Left cardiac atrium (tissue), 4 donors: Measurements from ENCODE around the gene ARHGAP5. TPM values are rescaled to one million over a fixed set of nuclear protein-coding genes. Genes with fewer than 3 reads are reported as not detected.
"Not testable (repeated sequence)": the region's sequence is repeated elsewhere in the genome, so short reads cannot be mapped to it uniquely, and the experiment has no call there.

ENCODE experiments used
- ATAC-seq, 2 donors: fragments of 200-7000 bp; cut with Tn5 transposase; one replicate each; pipeline ENCODE4 v1.9.1; 2020; ENCODE audit warnings: mild to moderate bottlenecking in 2 of 2, moderate library complexity in 2 of 2
- DNase-seq: peaks from one replicate; pipeline ENCODE4 v3.0.0-alpha.2; 2020
- intact Hi-C, 2 donors: fragments of 100-400 bp; cut with DNase I; formaldehyde crosslinking; loops; one replicate each; pipeline versions ENCODE4 v1.14.1 to v1.15.1; 2022 to 2023
- total RNA-seq, 2 donors: library from RNA; stranded (reverse); fragmentation: NEBNext Ultra II Directional; extraction: Animal tissue kit (Norgen Biotek cat#: 25700); gene quantifications; one replicate each; pipeline ENCODE4 v1.2.1, GENCODE V29; 2021
- donor health status: DM: no; HTN: yes; CAD: no.
- donor health status: DM: no; HTN: yes; CAD: no; lungs with severe emphysema.
- donor health status: DM: yes; HTN: yes; CAD: no.
- donor health status: Dilated cardiomyopathy.

ARHGAP5 gene
- total RNA-seq, 2 donors from 2014 or later = 168 to 181 TPM

DNA sequence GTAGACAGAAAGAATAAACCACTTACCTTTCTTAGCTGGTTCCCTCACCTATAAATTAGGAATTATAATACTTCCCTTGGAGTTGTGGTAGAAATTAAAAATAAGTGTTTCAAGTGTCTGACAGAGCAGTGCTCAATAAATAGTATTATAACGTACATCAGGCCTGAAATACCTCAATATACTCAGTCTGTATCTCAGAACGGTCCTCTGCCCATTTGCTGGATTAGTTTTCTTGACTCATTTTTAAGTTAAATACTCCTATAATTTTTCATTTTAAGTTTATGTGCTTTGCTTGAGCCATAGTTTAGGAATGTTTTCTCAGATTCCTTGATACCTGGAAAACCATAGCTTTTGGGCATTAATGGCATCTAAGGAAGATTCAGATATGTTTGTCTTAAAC is 22.4 kb downstream of the ARHGAP5 start:
- intact Hi-C loops = no loop called here
- ATAC-seq (no peak), DNase-seq (no peak)

DNA sequence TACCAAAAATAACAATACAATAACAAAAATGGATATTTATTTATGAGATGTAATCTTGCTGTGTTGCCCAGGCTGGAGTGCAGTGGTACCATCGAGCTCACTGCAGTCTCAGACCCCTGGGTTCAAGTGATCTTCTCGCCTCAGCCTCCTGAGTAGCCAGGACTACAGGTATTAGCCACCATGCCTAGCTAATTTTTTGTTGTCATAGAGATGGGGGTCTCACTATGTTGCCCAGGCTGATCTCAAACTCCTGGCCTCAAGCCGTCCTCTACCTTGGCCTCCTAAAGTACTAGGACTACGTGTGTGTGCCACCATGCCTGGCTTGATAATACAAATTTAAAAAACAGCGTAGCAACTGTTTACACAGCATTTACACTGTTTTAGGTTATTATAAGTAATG is 23.1 kb downstream of the ARHGAP5 start:
- no peak for DNase-seq
- intact Hi-C loops = no loop called here
- ATAC-seq = no peak

DNA sequence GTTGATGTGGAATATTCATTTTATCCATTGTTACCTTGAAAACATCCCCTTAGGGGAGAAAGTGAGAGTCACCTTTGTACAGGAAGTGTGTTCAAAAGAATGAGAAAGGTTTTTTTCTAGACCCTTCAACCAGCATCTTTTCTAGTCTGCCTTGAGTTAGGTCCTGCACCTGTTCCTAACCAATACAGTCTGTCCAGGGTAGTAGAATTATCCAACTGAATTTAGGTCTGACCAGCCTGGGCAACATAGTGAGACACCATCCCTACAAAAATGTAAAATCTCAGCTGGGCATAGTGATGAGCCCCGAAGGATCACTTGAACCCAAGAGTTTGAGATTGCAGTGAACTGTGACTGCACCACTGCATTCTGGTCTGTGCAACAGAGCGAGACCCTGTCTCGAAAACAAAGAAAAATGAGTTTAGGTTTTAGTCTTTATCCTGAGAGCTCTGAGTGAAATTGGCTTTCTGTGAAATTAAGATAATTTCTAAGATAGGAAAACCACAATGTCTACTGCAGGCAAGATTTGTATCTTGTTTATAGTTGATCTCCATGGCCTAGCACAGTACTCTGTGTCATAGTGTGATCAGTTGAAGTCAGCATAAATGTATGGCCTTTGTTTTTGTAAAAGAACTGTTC is 25.2 kb downstream of the ARHGAP5 start:
- no peak for DNase-seq
- no peak for ATAC-seq

DNA sequence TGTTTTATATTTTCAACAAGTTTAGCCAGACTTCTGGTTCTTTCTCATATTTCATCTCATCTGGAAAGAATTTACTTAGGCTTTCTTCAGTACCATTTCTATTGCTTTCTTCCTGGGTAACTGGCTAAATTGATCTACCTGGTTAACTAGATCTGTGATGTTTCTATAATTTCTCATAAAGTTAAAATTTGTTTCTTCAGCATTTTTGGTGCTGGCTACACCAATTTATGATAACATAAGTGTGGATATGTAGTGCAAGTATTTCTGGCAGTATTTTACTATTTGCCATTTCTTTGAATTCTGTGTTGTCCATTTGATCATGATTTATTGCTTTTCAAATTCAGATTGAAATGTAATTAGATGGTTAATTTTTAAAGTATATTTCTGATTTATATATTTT is 25.9 kb downstream of the ARHGAP5 start:
- intact Hi-C loops = no loop called here
- ATAC-seq (no peak), DNase-seq (no peak)

More for the DNA sequence above, 25.2 kb downstream of the ARHGAP5 start:
- intact Hi-C loops = no loop called here

DNA sequence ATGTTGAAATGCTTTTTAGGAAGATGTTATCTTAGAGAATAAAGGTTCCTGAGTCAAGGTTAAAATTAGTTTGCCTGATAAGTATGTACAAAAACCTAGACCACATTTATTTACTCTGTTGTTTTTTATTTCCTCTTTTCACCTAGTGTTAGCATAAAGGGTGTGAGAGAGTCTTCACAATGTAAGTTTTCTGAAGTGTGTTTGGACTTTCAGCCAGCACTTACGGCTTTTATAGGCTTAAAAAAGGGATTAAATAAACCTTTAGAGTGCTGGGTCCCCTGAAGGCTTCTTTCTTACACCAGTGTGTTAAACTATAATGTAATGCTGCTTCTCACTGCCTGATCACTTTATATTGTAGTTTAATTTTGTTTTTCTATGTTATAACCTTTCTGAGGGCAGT is 27.2 kb downstream of the ARHGAP5 start:
- ATAC-seq (no peak), DNase-seq (no peak)
- intact Hi-C loops = no loop called here

DNA sequence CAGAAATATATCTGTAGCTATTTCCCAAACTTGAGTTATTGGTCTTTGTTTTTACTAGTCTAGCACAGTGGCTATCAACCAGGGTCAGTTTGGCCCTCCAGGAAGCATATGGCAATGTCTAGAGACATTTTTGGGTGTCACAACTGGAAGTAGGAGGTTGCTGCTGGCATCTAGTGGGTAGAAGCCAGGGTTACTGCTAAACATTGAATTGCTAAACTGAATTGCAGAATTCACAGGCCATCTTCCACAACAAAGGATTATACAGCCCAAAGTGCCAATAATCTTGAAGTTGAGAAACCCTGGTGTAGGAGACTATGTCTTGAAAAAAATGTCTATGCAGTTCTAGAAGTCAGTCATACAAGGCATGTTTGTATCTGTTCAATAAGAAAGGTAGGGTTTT is 27.7 kb downstream of the ARHGAP5 start:
- peak in 1 of 2 donors; percentile 61 for ATAC-seq
- no peak for DNase-seq
- intact Hi-C loops = no loop called here

DNA sequence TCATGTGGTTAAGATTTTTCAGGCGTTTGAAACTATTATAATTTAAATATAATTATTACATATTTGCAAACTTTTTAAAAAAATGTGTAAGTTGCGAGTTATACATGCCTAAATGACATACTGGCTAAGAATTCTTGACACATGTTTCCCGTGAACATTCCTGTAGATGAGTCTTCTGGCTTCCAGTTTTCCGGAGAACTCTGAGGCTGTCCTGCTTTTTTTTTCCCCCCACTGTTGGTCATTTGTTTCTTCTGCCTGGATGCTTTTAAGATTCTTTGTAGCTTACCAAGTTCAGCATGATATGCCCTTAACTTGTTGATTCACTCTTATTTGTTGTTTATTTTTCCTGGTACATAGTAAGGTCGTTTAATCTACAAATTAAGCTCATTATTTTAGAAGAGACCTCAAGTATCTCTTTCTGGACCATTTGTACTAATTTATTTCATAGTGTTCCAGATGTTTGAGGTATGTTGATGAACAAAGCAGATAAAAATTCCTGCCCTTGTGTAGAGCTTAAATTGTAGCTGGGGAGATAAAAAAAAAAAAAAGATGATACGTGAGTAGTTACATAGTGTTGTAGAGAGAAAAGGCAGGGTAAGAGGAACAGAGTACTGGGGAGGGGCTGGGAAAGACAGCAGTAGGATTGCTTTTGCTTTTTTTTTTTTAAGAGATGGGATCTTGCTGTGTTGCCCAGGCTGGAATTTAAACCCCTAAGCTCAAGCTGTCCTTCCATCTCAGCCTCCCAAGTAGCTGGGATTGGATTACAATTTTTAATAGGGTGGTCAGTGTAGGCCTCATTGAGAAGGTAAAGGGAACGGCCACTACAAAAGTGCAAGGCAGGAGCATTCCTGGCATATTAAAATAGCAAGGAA is 32.8 kb downstream of the ARHGAP5 start:
- intact Hi-C loops = no loop called here
- ATAC-seq (no peak), DNase-seq (no peak)

DNA sequence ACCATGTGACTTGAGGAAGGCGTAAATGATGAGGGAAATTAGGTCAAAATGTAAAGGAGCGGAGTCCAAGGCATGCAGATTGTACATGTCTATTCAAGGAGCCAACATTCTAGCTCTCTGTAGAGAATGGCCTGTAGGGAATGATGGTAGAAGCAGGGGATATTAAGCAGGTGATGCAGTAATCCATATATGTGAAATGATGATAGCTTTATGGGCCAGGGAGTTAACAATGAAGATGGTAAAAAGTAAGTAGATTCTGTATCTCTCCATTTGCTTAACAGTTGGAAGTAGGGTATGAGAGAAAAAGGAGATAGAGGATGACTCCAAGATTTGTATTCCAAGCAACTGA is 33.4 kb downstream of the ARHGAP5 start:
- no peak for DNase-seq
- intact Hi-C loops = no loop called here
- no peak for ATAC-seq

DNA sequence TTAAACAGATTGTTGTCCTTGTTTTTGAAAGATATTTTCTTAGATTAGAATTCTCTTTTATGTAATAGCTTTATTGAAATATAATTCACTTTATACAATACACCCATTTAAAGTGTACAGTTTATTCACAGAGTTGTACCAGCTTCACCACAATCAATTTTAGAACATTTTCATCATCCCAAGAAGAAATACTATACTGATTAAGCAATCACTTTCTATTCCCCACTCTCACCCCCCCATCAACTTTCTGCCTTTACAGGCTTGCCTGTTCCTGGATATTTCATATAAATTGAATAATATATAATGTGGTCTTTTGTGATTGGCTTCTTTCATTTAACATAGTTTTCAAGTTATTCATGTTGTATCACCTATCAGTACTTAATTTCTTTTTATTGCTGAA is 44.4 kb downstream of the ARHGAP5 start:
- ATAC-seq (no peak), DNase-seq (no peak)
- intact Hi-C loops = no loop called here

DNA sequence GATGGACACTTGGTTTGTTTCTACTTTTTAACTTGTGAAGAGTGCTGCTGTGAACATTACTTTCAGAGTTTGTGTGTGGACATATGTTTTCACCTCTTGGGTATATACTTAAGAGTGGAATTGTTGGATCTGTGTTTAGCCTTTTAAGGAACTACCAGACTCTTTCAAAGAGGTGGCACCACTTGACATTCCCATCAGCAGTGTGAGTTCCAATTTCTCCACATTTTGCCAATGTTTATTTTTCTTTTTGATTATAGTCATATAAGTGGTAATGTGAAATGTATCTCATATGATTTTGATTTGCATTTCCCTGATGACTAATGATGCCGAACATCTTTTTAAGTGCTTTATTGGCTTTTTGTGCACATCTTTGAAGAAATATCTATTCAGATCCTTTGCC is 44.8 kb downstream of the ARHGAP5 start:
- DNase-seq = no peak
- ATAC-seq = no peak

DNA sequence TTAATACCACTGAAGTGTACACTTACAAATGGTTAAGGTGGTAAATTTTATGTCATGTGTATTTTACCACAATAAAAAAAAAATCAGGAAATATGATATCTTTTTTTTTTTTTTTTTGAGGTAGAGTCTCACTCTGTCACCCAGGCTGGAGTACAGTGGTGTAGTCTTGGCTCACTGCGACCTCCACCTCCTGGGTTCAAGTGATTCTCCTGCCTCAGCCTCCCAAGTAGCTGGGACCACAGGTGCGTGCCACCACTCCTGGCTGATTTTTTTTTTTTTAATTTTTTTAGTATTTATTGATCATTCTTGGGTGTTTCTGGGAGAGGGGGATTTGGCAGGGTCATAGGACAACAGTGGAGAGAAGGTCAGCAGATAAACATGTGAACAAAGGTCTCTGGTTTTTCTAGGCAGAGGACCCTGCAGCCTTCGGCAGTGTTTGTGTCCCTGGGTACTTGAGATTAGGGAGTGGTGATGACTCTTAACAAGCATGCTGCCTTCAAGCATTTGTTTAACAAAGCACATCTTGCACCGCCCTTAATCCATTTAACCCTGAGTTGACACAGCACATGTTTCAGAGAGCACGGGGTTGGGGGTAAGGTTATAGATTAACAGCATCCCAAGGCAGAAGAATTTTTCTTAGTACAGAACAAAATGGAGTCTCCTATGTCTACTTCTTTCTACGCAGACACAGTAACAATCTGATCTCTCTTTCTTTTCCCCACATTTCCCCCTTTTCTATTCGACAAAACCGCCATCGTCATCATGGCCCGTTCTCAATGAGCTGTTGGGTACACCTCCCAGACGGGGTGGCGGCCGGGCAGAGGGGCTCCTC is 50.0 kb downstream of the ARHGAP5 start:
- DNase-seq, intact Hi-C loops, ATAC-seq: not testable (repeated sequence)

More for the DNA sequence above, 44.8 kb downstream of the ARHGAP5 start:
- intact Hi-C loops = no loop called here

DNA sequence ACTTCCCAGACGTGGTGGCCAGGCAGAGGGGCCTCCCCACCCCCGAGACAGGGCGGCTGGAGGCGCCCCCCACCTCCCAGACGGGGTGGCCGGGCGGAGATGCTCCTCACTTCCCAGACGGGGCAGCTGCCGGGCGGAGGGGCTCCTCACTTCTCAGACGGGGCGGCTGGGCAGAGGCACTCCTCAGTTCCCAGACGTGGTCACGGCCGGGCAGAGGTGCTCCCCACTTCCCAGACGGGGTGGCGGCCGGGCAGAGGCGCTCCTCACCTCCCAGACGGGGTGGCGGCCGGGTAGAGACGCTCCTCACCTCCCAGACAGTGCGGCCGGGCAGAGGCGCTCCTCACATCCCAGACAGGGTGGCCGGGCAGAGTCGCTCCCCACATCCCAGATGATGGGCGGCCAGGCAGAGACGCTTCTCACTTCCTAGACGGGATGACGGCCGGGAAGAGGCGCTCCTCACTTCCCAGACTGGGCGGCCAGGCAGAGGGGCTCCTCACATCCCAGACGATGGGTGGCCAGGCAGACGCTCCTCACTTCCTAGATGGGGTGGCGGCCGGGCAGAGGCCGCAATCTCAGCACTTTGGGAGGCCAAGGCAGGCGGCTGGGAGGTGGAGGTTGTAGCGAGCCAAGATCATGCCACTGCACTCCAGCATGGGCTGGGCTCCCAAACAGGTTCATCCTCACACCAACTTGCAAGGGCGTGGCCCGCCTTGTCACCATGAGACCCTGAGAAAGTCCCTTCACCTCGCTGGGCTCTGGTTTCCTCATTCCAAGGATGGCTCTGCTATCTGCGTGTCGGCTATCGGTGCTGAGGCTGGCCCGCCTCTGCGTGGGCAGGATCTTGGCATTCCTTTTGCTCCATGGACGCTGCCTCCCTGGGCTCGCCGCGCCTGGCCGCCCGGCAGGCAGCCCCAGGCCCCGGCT is 50.9 kb downstream of the ARHGAP5 start:
- ATAC-seq = peak in 1 of 2 donors; percentile 22
- intact Hi-C loops, DNase-seq: not testable (repeated sequence)

DNA sequence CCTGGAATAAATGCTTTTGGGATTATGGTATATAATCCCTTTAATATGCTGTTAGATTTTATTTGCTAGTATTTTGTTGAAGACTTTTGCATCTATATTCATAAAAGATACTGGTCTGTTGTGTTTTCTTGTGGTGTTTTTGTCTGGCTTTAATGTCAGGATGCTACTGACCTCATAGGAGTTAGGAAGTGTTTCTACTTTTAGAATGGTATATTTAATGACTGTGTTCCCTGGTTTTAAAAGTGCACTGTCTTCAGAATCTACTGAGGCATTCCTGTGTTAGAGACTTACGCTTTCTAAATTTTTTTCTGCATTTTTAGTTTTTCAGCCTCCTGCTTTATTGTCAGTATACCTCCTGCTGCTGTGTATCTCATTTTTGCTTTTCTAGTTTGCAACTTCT is 51.6 kb downstream of the ARHGAP5 start:
- no peak for DNase-seq
- peak in 1 of 2 donors; percentile 23 for ATAC-seq
- intact Hi-C loops = no loop called here

DNA sequence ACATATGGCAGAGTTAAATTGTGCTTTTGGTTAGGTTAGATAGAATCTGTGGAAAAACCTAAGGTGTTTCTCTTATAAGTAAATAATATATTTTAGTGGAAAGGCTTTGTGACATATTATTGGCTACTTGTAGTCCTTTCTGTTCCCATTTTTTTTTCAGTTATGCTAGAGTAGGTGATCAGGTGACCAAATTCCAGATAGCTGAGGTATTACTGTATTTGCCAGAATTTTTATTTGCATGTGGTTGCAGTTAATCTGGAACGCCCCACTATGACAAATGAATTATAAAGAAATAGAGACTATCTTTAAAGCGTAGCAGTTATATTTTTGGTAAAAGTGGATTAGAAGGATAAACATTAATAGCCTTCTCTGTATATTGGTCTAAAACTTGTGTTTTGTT is 52.0 kb downstream of the ARHGAP5 start:
- intact Hi-C loops = no loop called here
- no peak for DNase-seq
- peak in 1 of 2 donors; percentile 59 for ATAC-seq

DNA sequence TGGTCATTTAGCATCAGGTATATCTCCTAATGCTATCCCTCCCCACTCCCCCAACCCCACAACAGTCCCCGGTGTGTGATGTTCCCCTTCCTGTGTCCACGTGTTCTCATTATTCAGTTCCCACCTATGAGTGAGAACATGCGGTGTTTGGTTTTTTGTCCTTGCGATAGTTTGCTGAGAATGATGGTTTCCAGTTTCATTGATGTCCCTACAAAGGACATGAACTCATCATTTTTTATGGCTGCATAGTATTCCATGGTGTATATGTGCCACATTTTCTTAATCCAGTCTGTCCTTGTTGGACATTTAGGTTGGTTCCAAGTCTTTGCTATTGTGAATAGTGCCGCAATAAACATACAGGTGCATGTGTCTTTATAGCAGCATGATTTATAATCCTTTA is 54.6 kb downstream of the ARHGAP5 start:
- intact Hi-C loops, ATAC-seq, DNase-seq: not testable (repeated sequence)

DNA sequence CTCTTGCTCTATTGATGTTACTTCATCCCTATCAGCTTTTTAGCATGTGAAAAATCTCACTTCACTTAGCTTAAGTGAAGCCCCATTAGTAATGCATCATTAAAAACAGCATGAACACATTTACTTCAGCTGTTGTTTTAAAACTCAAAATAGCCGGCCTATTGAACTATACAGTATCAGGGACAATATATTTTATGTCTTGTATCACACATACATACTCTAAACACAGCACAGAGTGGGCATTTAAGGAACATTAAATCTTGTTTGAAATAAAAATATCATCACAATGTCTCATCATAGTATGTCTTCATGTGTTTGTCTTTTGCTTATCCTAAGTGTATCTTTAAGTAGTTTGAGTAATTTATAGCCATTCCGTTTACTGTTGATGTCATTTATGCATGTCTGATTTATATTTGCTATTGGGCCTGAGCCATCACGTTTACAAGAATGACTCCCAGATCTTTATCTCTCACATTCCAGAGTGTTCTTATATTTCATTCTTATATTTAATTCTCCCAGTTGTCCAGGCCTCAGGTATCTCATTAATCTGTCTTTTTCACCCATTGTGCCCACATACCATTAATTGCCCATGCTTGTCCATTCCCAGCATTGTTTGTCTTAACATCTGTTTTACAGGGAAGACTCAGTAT is 57.5 kb downstream of the ARHGAP5 start:
- DNase-seq = no peak
- ATAC-seq = no peak
- intact Hi-C loops = no loop called here

DNA sequence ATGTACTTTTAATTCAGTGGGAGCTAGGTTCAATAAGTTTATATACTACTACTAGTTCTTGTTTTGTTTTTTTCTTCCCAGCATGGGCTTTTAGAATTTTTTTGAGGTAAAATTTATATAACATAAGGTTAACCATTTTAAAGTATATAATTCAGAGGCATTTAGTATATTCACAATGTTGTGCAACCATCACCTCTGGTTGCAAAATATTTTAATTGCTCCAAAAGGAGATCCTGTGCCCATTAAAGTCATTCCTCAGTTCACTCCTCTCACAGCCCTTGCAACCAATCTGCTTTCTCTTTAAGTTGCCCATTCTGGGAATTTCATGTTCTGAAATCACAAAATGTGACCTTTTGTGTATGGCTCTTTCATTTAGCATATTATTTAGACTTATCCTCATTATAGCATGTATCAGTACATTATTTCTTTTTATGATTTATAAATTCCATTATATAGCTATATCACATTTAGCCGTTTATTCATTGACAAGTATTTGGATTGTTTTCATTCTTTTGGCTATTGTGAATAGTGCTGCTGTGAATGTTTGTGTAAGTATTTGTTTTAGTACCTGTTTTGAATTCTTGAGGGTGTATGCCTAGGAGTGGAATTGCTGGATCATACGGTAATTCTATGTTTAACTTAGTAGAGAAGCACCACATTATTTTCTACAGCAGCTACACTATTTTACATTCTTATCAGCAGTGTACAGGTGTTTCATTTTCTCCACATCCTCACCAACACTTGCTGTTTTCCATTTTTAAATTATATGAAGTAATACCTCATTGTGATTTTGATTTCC is 59.1 kb downstream of the ARHGAP5 start:
- no peak for ATAC-seq
- intact Hi-C loops = no loop called here

DNA sequence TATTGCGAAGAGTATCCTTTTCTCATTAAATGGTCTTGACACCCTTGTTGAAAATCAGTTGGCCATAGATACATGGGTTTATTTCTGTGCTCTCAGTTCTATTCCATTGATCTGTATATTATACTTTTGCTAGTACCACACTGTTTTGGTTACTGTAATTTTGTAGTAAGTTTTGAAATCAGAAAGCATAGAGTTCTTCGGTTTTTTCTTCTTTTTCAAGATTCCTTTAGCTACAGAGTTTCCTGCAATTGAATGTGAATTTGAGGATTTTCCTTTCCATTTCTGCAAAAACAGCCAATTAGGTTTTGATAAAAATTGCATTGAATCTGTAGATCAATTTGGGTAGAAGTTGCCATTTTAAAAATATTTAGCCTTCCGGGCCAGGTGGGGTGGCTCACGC is 60.2 kb downstream of the ARHGAP5 start:
- DNase-seq = no peak
- ATAC-seq = no peak
- intact Hi-C loops = no loop called here

More for the DNA sequence above, 59.1 kb downstream of the ARHGAP5 start:
- DNase-seq = no peak
